H1 (cell line): ENCODE data around the gene FRMPD4. TPM values are rescaled to one million over a fixed set of nuclear protein-coding genes. Genes with fewer than 3 reads are reported as not detected.

Experiments
- CHD1 ChIP-seq: IDR thresholded peaks from 2 replicates; pipeline ENCODE4 v1.6.1; 2012; ENCODE audit warnings: low read depth, low read length, improper control_type of control experiment
- RXRA ChIP-seq: IDR thresholded peaks from 2 replicates; pipeline ENCODE4 v1.6.1; 2011; ENCODE audit warnings: low read depth, mild to moderate bottlenecking, low read length, moderate library complexity; ENCODE audit not compliant: insufficient read depth
- polyA plus RNA-seq, 7 experiments: library from polyadenylated mRNA; depleted of rRNA in 3 of 7; stranded (reverse) in 5 of 7; unstranded in 2 of 7; fragments of >200 nt in 5 of 7; fragments of 200-250 nt in 2 of 7; gene quantifications; 1 replicate in 5 of 7; 2 replicates in 1 of 7; 4 replicates in 1 of 7; pipeline versions ENCODE4 v1.2.1 to v1.2.3, GENCODE V29; 2011 to 2013; ENCODE audit warnings: missing spikeins in 2 of 7, mixed read lengths in 2 of 7
- total RNA-seq: library from RNA; stranded (reverse); fragmentation: NEBNext Ultra II Directional; extraction: Animal tissue kit (Norgen Biotek cat#: 25700); gene quantifications from 2 replicates; pipeline ENCODE4 v1.2.1, GENCODE V29; 2021

FRMPD4 gene
- total and polyA plus RNA-seq, 2 of the 8 experiments (the other 6 are each of a cell fraction or from before 2014, with no cell fraction given): 0.02 to 0.37 TPM

DNA sequence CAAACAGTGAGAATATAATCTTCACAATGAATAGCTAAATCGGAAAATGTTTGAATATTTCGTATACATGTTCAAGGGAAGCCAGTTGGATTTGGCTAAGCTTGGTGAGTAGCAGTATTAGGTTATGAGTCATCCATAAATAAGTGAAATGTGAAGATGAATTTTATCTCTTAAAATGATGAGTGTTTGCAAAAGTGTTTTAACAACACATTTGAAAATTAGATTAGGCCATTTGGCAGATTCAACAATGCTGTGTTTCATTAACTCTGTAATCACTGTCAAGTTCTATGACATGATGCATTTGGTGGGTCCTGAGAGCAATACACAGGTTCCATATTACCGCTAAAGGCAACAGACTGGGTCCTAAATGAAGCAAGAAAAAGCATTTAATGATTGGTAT, 351.1 kb downstream of the FRMPD4 start (continued):
- TF ChIP-seq RXRA (no peak), CHD1 (no peak)
